CD1c-positive myeloid dendritic cell (primary cell): Measurements from ENCODE around the gene GALNTL6.

Source experiments
- DNase-seq: peaks from one replicate; pipeline ENCODE4 v3.0.0-alpha.2; 2016; ENCODE audit errors: extremely low spot score

Gene GALNTL6

GRCh38 chr4:171993247-171993646 is 180.0 kb downstream of the GALNTL6 start:
- DNase-seq = no peak

- no peak for DNase-seq
Measured at GRCh38 chr4:172007889-172008288, 194.7 kb downstream of the GALNTL6 start.

GRCh38 chr4:172009446-172010230 is 196.4 kb downstream of the GALNTL6 start:
- DNase-seq = no peak

- DNase-seq = no peak
Measured at GRCh38 chr4:172011196-172011595, 198.0 kb downstream of the GALNTL6 start.

GRCh38 chr4:172018358-172018757 is 205.2 kb downstream of the GALNTL6 start:
- DNase-seq = no peak

GRCh38 chr4:172035562-172035961 is 222.4 kb downstream of the GALNTL6 start:
- DNase-seq = no peak

- DNase-seq = no peak
Measured at GRCh38 chr4:172040766-172041165, 227.6 kb downstream of the GALNTL6 start.

GRCh38 chr4:172042714-172043114 is 229.5 kb downstream of the GALNTL6 start:
- DNase-seq = no peak

- DNase-seq = no peak
Measured at GRCh38 chr4:172045981-172046380, 232.8 kb downstream of the GALNTL6 start.

GRCh38 chr4:172048666-172049065 is 235.5 kb downstream of the GALNTL6 start:
- no peak for DNase-seq

- no peak for DNase-seq
Measured at GRCh38 chr4:172050911-172051310, 237.7 kb downstream of the GALNTL6 start.

GRCh38 chr4:172055046-172055445 is 241.8 kb downstream of the GALNTL6 start:
- no peak for DNase-seq

- DNase-seq = no peak
Measured at GRCh38 chr4:172055498-172055897, 242.3 kb downstream of the GALNTL6 start.

GRCh38 chr4:172061204-172061603 is 248.0 kb downstream of the GALNTL6 start:
- DNase-seq = no peak

- no peak for DNase-seq
Measured at GRCh38 chr4:172068506-172068905, 255.3 kb downstream of the GALNTL6 start.

- no peak for DNase-seq
Measured at GRCh38 chr4:172073590-172073989, 260.4 kb downstream of the GALNTL6 start.

GRCh38 chr4:172083272-172083671 is 270.1 kb downstream of the GALNTL6 start:
- no peak for DNase-seq

- DNase-seq = no peak
Measured at GRCh38 chr4:172088556-172088955, 275.4 kb downstream of the GALNTL6 start.

- DNase-seq = no peak
Measured at GRCh38 chr4:172095161-172095560, 282.0 kb downstream of the GALNTL6 start.

GRCh38 chr4:172096786-172097185 is 283.6 kb downstream of the GALNTL6 start:
- DNase-seq = no peak

GRCh38 chr4:172099376-172099775 is 286.2 kb downstream of the GALNTL6 start:
- DNase-seq = no peak

GRCh38 chr4:172103456-172103855 is 290.3 kb downstream of the GALNTL6 start:
- no peak for DNase-seq

GRCh38 chr4:172104539-172104938 is 291.3 kb downstream of the GALNTL6 start:
- DNase-seq = no peak

- no peak for DNase-seq
Measured at GRCh38 chr4:172105918-172106317, 292.7 kb downstream of the GALNTL6 start.
